HAP-1 (cell line): ENCODE results near the gene MARCKSL1.

Experiments
- DNase-seq, 2 experiments: peaks; one replicate each; pipeline ENCODE4 v3.0.0-alpha.2; 2016 to 2020; ENCODE audit warnings: low spot score in 2 of 2
- H3K27me3 ChIP-seq: fragments of 250-450 bp; sonication (Bioruptor Pico); 2 replicates; pipeline ENCODE4 v1.5.1; 2020; ENCODE audit warnings: low read depth, mild to moderate bottlenecking, moderate library complexity
- H3K36me3 ChIP-seq: fragments of 250-450 bp; sonication (Bioruptor Pico); replicated peaks from 2 replicates; pipeline ENCODE4 v1.5.1; 2020; ENCODE audit warnings: mild to moderate bottlenecking
- H3K4me1 ChIP-seq: fragments of 250-450 bp; sonication (Bioruptor Pico); 2 replicates; pipeline ENCODE4 v1.5.1; 2020; ENCODE audit warnings: mild to moderate bottlenecking
- H3K4me3 ChIP-seq: fragments of 250-450 bp; sonication (Bioruptor Pico); 2 replicates; pipeline ENCODE4 v1.5.1; 2020; ENCODE audit warnings: mild to moderate bottlenecking, moderate library complexity
- H3K9me3 ChIP-seq: fragments of 250-450 bp; sonication (Bioruptor Pico); 2 replicates; pipeline ENCODE4 v1.5.1; 2020; ENCODE audit warnings: mild to moderate bottlenecking, moderate library complexity
- in situ Hi-C: fragments of 300-500 bp; cut with MboI; formaldehyde crosslinking; loops from 3 replicates; pipeline ENCODE4 v1.14.3; 2020; ENCODE audit warnings: low sequenced_read_pairs, inconsistent platforms, mixed read lengths

Gene MARCKSL1, protein sequence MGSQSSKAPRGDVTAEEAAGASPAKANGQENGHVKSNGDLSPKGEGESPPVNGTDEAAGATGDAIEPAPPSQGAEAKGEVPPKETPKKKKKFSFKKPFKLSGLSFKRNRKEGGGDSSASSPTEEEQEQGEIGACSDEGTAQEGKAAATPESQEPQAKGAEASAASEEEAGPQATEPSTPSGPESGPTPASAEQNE

DNA sequence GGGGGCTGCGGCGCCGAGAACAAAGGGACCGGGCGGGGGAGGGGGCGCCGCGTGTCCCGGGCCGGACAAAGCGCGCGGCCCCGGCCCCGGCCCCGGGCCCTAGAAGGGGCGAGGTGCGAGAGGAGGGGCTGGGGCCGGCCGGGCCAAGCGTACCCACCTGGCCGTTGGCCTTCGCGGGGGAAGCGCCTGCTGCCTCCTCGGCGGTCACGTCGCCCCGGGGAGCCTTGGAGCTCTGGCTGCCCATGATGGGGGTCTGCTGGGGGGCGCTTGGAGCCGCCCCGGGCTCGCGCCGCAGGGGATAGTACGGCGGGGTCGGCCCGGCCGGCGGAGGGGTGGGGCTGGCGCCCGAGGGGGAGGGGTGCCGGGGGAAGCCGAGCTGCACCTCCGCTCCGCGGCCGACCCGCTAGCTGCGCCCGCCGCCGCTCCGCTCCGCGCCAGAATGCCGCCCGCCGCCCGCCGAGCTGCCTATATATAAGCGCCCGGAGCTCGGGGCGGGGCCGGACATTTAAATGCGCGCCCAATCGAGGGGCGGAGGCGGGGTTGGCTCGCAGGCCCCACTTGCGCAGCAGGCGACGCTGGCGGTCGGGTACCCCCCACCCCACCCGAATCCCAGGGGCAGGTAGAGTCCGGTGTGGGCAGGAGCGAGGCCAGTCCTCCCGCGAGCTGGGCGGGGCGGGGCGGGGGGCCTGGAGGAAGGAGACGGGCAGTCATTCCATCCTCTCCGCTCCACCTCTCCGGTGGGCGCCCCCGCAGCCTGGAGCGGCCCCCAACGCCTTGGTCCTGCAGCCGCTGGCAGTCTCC is at the start of gene MARCKSL1:
Gene MARCKSL1 (minus strand): TSS at position 444 of the 801 bp plus-strand sequence. CDS start 200 bp downstream, at position 244.
- peak; percentile 65 to 88 for DNase-seq
- Histone ChIP-seq H3K27me3 (no peaks in the 10 kb centered on the region), H3K36me3 (peaks cover 42% of the 10 kb centered on the region), H3K4me3 (peak within 1 kb of the TSS; percentile 66), H3K4me1 (peaks cover 12% of the 10 kb centered on the region), H3K9me3 (no peaks in the 10 kb centered on the region)
- in situ Hi-C loops: no loop called here

DNA sequence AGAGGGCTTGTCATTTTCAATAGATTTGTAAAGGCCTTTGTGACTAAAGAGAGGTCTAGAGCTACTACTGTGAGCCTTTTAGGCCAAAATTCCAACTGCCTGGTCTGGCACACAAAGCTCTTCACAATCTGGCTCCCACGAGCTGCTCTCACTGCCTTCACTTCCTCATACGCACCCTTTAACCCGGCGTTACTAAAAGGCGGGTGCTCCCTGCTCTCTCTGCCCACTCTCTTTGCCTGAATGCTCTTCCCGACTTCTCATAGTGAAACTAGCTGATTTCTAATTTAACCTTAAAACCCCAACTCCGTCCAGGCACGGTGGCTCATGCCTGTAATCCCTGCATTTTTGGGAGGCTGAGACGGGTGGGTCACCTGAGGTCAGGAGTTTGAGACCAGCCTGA is 44.0 kb upstream of the MARCKSL1 start:
- DNase-seq: no peak
- Histone ChIP-seq H3K27me3 (no peaks in the 10 kb centered on the region), H3K4me1 (no peaks in the 10 kb centered on the region), H3K9me3 (no peaks in the 10 kb centered on the region), H3K4me3 (no peak overlapping the region), H3K36me3 (peaks cover 59% of the 10 kb centered on the region)
- in situ Hi-C loops: no loop called here

DNA sequence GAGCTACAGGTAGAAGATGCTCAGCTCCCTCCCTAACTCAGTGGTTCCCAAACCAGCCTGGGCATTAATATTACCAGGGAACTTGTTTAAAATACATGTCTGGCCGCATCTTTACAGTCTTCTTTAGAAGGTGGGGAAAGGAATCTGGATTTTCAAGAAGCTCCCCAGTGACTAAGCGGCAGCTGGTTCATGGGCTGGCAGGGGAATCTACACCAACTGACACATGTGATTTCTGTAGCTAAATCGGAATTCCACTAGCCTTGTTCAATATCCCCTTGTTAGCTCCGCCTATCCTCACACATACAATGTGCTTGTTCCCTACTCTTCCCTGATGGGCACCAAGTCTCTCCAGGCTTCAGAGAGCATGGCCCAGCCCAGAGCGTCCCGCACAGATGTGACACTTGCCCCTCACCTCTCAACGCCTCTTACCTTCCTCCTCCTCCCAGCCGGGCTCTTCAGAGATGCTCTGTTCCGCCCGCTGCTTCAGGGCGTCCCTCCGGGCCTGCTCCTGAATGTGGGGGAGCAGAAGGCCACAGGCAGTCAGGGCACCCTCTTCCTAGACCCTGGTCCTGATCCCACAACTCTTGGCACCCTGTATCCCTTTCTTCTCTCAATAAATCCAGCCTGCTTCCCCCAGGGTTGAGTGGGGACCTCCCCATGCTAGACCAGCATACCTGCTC is 41.6 kb upstream of the MARCKSL1 start:
- in situ Hi-C loops: no loop called here
- Histone ChIP-seq H3K4me3 (no peak overlapping the region), H3K9me3 (no peaks in the 10 kb centered on the region), H3K27me3 (no peaks in the 10 kb centered on the region), H3K36me3 (peaks cover 64% of the 10 kb centered on the region), H3K4me1 (no peaks in the 10 kb centered on the region)
- no peak for DNase-seq

DNA sequence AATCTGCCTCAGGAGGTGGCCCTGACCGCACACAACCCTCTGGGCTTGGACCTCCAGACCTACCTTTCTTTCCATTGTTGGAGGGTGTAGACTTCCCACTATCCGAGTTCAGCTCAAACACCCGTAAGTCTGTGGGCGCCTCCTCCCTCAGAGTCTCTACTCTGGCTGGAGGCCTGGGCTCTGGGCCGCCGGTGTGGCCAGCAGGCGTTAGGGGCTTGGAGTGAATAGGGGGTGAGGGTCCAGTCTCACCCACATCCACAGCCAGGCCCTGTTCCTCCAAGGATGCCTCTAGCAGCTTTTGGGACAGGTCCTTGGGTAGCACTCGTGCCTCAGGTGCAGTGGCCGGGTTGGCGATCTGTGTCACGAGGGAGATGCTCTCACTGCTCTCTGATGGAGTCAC is 40.2 kb upstream of the MARCKSL1 start:
- Histone ChIP-seq H3K9me3 (no peaks in the 10 kb centered on the region), H3K36me3 (peaks cover 69% of the 10 kb centered on the region)
- in situ Hi-C loops: no loop called here

DNA sequence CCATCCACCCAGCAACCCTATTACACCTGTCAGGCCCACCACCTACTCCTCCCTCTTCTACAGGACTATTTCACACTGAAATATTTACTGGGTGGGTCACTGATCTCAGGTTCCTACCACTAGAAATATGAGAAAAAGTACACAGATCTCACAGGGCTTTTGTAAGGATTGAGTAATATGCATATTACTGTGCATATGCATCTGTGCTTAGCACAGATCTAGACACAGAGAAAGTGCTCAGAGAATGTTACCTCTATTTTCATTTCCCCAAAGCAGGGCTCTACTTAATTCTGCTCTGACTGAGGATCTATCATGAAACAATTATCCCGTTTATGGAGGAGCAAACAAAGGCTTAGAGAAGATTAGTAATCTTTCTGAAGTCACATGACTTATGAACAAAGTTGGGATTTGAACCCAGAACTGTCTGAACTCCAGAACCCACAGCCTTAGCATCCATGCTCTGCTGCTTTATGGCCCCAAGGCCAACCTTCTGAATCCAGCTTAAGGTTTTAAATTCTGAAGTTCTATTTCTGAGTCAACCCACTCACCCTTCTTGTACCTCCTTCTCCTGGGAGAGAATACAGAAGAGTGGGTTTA is 38.1 kb upstream of the MARCKSL1 start:
- Histone ChIP-seq H3K27me3 (no peaks in the 10 kb centered on the region), H3K9me3 (no peaks in the 10 kb centered on the region), H3K4me1 (no peaks in the 10 kb centered on the region), H3K36me3 (peaks cover 66% of the 10 kb centered on the region), H3K4me3 (no peak overlapping the region)
- in situ Hi-C loops: no loop called here
- no peak for DNase-seq

More for the DNA sequence above, 40.2 kb upstream of the MARCKSL1 start:
- no peaks in the 10 kb centered on the region for H3K4me1 ChIP-seq
- no peaks in the 10 kb centered on the region for H3K27me3 ChIP-seq
- DNase-seq: no peak
- no peak overlapping the region for H3K4me3 ChIP-seq

DNA sequence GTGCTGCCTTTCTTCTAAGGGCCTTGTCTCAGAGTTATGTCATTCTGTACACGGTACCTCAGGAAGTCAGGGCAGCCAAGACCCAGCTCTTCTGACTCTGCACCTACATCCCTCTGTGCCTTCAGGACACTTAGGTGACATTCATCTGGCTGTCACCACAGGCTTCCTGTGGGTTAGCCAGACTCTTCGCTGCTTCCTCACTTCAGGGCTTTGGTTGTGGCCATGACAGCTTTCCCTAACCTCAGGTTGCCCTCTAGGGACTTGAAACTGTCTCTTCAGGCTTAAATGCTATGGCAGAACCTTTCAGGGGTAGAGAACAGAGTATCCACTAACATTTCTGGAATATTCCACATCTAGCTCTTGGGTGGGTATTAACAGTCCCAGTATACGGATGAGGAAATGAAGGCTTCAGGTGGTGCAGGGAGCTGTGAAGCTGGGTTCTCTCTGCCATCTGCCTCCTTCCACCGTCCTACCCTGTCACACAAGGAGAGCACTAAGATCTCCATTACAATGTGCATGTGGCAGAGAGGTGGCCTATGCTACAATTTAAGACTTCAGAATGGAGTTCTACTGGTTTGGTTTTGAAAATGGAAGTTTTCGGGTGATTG is 36.2 kb upstream of the MARCKSL1 start:
- Histone ChIP-seq H3K36me3 (peaks cover 57% of the 10 kb centered on the region), H3K27me3 (no peaks in the 10 kb centered on the region), H3K4me1 (no peaks in the 10 kb centered on the region), H3K4me3 (no peak overlapping the region), H3K9me3 (no peaks in the 10 kb centered on the region)
- DNase-seq: no peak
- in situ Hi-C loops: no loop called here

DNA sequence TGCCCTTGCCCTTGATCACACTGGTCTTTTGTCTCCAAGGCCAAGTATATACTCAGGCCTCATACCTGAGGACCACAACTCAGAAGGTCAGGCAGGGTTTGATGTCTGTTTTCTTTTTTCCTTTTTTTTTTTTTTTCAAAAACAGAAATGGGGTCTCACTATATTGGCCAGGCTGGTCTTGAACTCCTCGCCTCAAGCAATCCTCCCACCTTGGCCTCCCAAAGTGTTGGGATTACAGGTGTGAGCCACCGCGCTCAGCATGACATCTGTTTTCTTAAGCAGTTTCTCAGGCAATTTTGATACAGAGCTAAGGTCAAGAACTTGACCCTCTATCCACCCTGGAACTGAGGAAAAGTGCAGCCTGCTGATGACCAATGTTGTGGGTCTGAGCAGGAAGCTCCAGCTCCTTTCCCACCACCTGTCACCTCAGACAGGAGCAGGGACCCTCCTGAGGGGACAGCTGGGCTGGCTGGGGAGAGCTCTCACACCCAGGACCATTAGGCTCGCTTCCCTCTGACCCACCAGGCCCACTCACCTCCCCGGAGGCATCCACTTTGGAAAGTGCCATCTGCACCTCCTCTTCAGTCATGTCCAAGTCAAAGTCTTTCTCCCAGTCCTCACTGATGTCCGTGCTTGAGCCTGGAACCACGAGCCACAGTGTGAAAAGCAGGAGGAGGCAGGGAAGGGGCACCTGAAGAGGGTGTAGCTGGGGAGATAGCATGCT is 32.0 kb upstream of the MARCKSL1 start:
- H3K9me3 ChIP-seq: no peaks in the 10 kb centered on the region
- H3K36me3 ChIP-seq: peaks cover 42% of the 10 kb centered on the region
- H3K4me3 ChIP-seq: no peak overlapping the region
- no peaks in the 10 kb centered on the region for H3K27me3 ChIP-seq
- no peaks in the 10 kb centered on the region for H3K4me1 ChIP-seq
- no peak for DNase-seq
- in situ Hi-C loops: no loop called here

DNA sequence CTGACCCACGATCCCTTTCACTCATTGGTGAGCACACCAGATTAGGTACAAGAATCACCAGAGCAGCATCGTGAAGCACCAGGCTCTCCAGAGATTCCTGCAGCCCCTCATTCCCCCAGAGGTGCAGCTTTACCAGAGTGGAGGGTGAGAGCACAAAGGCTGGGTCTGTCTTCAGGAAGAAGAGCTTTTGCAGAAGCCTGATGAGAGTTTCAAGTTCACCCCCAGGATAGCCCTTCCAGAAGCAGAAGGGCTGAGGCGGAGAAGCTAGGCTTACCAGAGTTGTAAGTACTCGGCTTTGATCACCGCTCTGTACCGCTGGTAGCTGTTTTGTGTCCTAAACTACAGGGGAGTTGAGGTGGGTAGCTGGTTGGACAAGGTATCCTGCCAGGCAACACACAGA is 29.4 kb upstream of the MARCKSL1 start:
- in situ Hi-C loops: no loop called here
- no peak for DNase-seq
- Histone ChIP-seq H3K9me3 (no peaks in the 10 kb centered on the region), H3K27me3 (no peaks in the 10 kb centered on the region), H3K36me3 (peaks cover 29% of the 10 kb centered on the region), H3K4me3 (no peak overlapping the region), H3K4me1 (no peaks in the 10 kb centered on the region)

DNA sequence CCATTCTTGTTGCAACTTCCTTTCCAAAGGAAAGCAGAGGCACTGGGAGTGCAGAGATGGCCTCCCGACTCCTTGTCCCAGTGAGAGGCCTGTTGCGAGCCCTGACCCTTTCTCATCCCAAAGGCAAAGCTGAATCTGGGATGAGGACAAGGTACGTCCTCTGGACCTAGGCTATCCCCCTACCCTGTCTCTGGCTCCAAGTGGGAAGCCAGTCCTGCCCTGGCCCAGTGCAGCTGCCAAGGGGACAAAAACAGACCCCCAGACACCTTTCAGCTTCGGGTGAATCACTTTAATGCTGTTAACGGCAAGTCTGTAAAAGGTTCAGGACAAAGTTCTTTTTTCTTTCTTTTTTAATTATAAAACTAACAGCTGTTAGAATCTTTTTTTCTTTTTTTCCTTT is 28.8 kb upstream of the MARCKSL1 start:
- peaks cover 26% of the 10 kb centered on the region for H3K36me3 ChIP-seq
- H3K27me3 ChIP-seq: no peaks in the 10 kb centered on the region
- no peaks in the 10 kb centered on the region for H3K4me1 ChIP-seq
- H3K4me3 ChIP-seq: no peak overlapping the region
- in situ Hi-C loops: no loop called here
- no peaks in the 10 kb centered on the region for H3K9me3 ChIP-seq
- no peak for DNase-seq

DNA sequence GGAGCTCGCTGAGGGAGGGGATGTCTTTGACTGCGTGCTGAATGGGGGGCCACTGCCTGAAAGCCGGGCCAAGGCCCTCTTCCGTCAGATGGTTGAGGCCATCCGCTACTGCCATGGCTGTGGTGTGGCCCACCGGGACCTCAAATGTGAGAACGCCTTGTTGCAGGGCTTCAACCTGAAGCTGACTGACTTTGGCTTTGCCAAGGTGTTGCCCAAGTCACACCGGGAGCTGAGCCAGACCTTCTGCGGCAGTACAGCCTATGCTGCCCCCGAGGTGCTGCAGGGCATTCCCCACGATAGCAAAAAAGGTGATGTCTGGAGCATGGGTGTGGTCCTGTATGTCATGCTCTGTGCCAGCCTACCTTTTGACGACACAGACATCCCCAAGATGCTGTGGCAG is 27.7 kb upstream of the MARCKSL1 start:
- H3K4me3 ChIP-seq: no peak overlapping the region
- H3K4me1 ChIP-seq: no peaks in the 10 kb centered on the region
- H3K27me3 ChIP-seq: no peaks in the 10 kb centered on the region
- peaks cover 26% of the 10 kb centered on the region for H3K36me3 ChIP-seq
- in situ Hi-C loops: no loop called here
- no peaks in the 10 kb centered on the region for H3K9me3 ChIP-seq
- no peak for DNase-seq

DNA sequence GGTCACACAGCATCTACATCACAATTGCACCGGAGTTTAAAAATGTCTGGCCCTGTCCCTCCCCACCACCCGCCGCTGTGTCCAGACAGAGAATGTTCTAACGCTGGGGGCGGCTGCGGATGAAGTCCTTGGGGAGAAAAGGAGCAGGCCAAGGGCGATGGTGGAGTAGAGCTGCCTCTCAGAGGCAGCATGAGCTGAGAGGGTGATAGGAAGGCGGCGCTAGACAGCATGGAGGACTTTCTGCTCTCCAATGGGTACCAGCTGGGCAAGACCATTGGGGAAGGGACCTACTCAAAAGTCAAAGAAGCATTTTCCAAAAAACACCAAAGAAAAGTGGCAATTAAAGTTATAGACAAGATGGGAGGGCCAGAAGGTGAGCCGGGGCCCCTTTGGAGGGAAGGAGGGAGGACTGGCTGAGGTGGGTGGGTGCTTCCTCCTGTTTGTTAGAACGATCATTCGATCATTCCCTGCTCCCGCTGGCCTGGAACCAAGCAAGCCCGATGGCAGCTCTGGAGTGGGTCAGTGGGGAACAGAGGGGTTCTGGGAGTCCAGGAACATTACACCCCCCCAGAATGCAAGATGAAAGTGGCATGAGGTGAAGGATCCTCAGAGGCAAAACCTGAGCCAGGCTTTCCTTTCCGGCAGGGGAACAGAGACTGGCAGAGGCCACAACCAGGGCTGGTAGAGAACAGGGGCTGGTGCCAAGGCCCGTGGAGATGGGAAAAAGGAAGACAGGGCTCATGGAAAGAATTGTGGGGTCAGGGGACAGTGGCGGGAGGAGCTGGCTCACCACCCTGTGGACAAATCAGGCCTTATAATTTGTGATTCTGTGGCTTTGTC is 26.7 kb upstream of the MARCKSL1 start, which contains the start of the genes FAM229A and TSSK3:
Gene FAM229A (minus strand): TSS at position 12 of the 840 bp plus-strand sequence. CDS start 394 bp downstream, outside the sequence.
Gene TSSK3 (plus strand): TSS at position 66 of the 840 bp plus-strand sequence. CDS start 163 bp downstream, at position 229.
- Histone ChIP-seq H3K36me3 (peaks cover 28% of the 10 kb centered on the region), H3K9me3 (no peaks in the 10 kb centered on the region), H3K27me3 (no peaks in the 10 kb centered on the region), H3K4me3 (no peak within 1 kb of the TSS), H3K4me1 (no peaks in the 10 kb centered on the region)
- in situ Hi-C loops: no loop called here
- DNase-seq: no peak

DNA sequence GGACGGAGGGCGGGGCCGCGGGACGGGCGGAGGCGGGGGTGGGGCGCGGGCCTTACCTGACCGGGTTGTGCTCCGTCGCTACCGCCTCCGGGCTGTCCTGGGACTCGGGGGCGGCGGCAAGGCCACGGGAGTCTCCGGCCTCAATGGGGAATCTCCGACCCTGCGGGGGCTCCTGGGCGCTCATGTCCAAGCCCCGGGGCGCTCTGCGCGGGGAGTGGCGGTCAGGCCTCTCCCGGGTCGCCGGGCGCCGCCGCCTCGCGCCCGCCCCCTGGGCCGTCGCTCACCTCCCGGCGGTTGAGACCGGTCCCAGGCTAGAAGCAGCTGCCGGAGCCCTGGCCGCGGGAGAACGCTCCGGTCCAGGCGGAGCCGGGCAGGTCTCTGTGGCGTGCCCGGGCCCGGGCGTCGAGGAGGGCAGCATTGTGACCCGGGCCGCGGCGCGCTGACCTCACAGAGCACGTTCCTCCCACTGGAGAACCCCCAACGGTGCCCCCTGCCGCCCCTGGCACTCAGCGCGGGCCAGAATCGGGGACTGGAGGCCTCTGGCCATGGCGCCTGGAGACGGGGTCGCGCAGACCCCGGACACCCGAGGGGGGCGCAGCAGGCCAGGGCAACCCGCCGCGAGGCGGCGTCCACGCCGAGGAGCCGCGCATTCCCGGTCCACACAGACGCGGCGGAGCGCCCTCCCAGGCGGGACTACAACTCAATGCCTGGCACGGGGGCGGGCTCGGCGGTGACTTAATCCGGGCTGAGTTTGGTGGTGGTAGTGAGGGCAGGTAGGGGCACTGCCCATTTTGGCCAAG is 25.8 kb upstream of the MARCKSL1 start:
- Histone ChIP-seq H3K9me3 (no peaks in the 10 kb centered on the region), H3K27me3 (no peaks in the 10 kb centered on the region), H3K4me1 (no peaks in the 10 kb centered on the region), H3K4me3 (no peak overlapping the region), H3K36me3 (peaks cover 19% of the 10 kb centered on the region)
- in situ Hi-C loops: no loop called here
- DNase-seq: no peak
